Measurements from ENCODE around the gene DPP10.

DPP10 gene

GRCh38 chr2:115201386-115201785, 758.9 kb downstream of the DPP10 start:
- no peak for DNase-seq (ENCODE audit: extremely low read depth in 1 of 2, low read depth in 1 of 2)

GRCh38 chr2:115208493-115209164, 766.2 kb downstream of the DPP10 start:
- no peak for DNase-seq (ENCODE audit: extremely low read depth in 1 of 2, low read depth in 1 of 2)

- DNase-seq (ENCODE audit: extremely low read depth in 1 of 2, low read depth in 1 of 2): no peak
Observed at GRCh38 chr2:115214050-115214449, 771.6 kb downstream of the DPP10 start.

GRCh38 chr2:115219296-115219695, 776.9 kb downstream of the DPP10 start:
- DNase-seq (ENCODE audit: extremely low read depth in 1 of 2, low read depth in 1 of 2): no peak

- DNase-seq (ENCODE audit: extremely low read depth in 1 of 2, low read depth in 1 of 2): no peak
Observed at GRCh38 chr2:115234186-115234585, 791.7 kb downstream of the DPP10 start.

- DNase-seq (ENCODE audit: extremely low read depth in 1 of 2, low read depth in 1 of 2): no peak
Observed at GRCh38 chr2:115234737-115235136, 792.3 kb downstream of the DPP10 start.

- no peak for DNase-seq (ENCODE audit: extremely low read depth in 1 of 2, low read depth in 1 of 2)
Observed at GRCh38 chr2:115248066-115248465, 805.6 kb downstream of the DPP10 start.

GRCh38 chr2:115277366-115277765, 834.9 kb downstream of the DPP10 start:
- DNase-seq (ENCODE audit: extremely low read depth in 1 of 2, low read depth in 1 of 2): no peak

- no peak for DNase-seq (ENCODE audit: extremely low read depth in 1 of 2, low read depth in 1 of 2)
Observed at GRCh38 chr2:115285416-115285815, 843.0 kb downstream of the DPP10 start.

- DNase-seq (ENCODE audit: extremely low read depth in 1 of 2, low read depth in 1 of 2): no peak
Observed at GRCh38 chr2:115290478-115290877, 848.0 kb downstream of the DPP10 start.

- no peak for DNase-seq (ENCODE audit: extremely low read depth in 1 of 2, low read depth in 1 of 2)
Observed at GRCh38 chr2:115292742-115293141, 850.3 kb downstream of the DPP10 start.

- no peak for DNase-seq (ENCODE audit: extremely low read depth in 1 of 2, low read depth in 1 of 2)
Observed at GRCh38 chr2:115294999-115295398, 852.6 kb downstream of the DPP10 start.

- no peak for DNase-seq (ENCODE audit: extremely low read depth in 1 of 2, low read depth in 1 of 2)
Observed at GRCh38 chr2:115297056-115297455, 854.6 kb downstream of the DPP10 start.

GRCh38 chr2:115299199-115299598, 856.8 kb downstream of the DPP10 start:
- no peak for DNase-seq (ENCODE audit: extremely low read depth in 1 of 2, low read depth in 1 of 2)

- no peak for DNase-seq (ENCODE audit: extremely low read depth in 1 of 2, low read depth in 1 of 2)
Observed at GRCh38 chr2:115305712-115306111, 863.3 kb downstream of the DPP10 start.

- DNase-seq (ENCODE audit: extremely low read depth in 1 of 2, low read depth in 1 of 2): no peak
Observed at GRCh38 chr2:115314119-115314518, 871.7 kb downstream of the DPP10 start.

- DNase-seq (ENCODE audit: extremely low read depth in 1 of 2, low read depth in 1 of 2): no peak
Observed at GRCh38 chr2:115327061-115327460, 884.6 kb downstream of the DPP10 start.

- DNase-seq (ENCODE audit: extremely low read depth in 1 of 2, low read depth in 1 of 2): no peak
Observed at GRCh38 chr2:115359550-115359949, 917.1 kb downstream of the DPP10 start.

- DNase-seq (ENCODE audit: extremely low read depth in 1 of 2, low read depth in 1 of 2): no peak
Observed at GRCh38 chr2:115364093-115364492, 921.7 kb downstream of the DPP10 start.

- no peak for DNase-seq (ENCODE audit: extremely low read depth in 1 of 2, low read depth in 1 of 2)
Observed at GRCh38 chr2:115369400-115369799, 927.0 kb downstream of the DPP10 start.

- DNase-seq (ENCODE audit: extremely low read depth in 1 of 2, low read depth in 1 of 2): no peak
Observed at GRCh38 chr2:115374981-115375380, 932.5 kb downstream of the DPP10 start.

- no peak for DNase-seq (ENCODE audit: extremely low read depth in 1 of 2, low read depth in 1 of 2)
Observed at GRCh38 chr2:115384399-115384798, 942.0 kb downstream of the DPP10 start.

GRCh38 chr2:115386465-115386864, 944.0 kb downstream of the DPP10 start:
- no peak for DNase-seq (ENCODE audit: extremely low read depth in 1 of 2, low read depth in 1 of 2)
